ENCODE data around the gene DCPS.

- TF ChIP-seq EZH2 (IDR thresholded peaks at IDR 0.05; ENCODE audit: insufficient read depth, poor library complexity, severe bottlenecking) (no peak), EZH2phosphoT487 (IDR thresholded peaks at IDR 0.05; ENCODE audit: insufficient read depth, low read depth) (no peak)
Observed at GRCh38 chr11:126319374-126319740, 15.5 kb downstream of the DCPS start.
